ENCODE results near the gene RIMBP2.
A peak's percentile ranks its signal among the peaks of the same experiment; 100 is the strongest.

Gene RIMBP2

GRCh38 chr12:130436741-130437501 lies 279.2 kb downstream of the RIMBP2 start:
- H3K4me1 Mint-ChIP-seq: no peaks in the 10 kb centered on the region
- H3K9me3 Mint-ChIP-seq: peaks cover 8% of the 10 kb centered on the region
- ATAC-seq: no peak
- no peak overlapping the region for H3K27ac Mint-ChIP-seq
- no peaks in the 10 kb centered on the region for H3K27me3 Mint-ChIP-seq
- H3K4me3 Mint-ChIP-seq: no peak overlapping the region
- no peaks in the 10 kb centered on the region for H3K36me3 Mint-ChIP-seq

- ATAC-seq: no peak
- Mint-ChIP-seq H3K36me3 (no peaks in the 10 kb centered on the region), H3K27ac (no peak overlapping the region), H3K27me3 (no peaks in the 10 kb centered on the region), H3K4me3 (no peak overlapping the region), H3K4me1 (no peaks in the 10 kb centered on the region), H3K9me3 (peaks cover 8% of the 10 kb centered on the region)
Measured at GRCh38 chr12:130435826-130436225, 280.3 kb downstream of the RIMBP2 start.

- ATAC-seq: no peak
- H3K27ac Mint-ChIP-seq: no peak overlapping the region
- H3K27me3 Mint-ChIP-seq: no peaks in the 10 kb centered on the region
- no peaks in the 10 kb centered on the region for H3K36me3 Mint-ChIP-seq
- H3K4me3 Mint-ChIP-seq: no peak overlapping the region
- H3K4me1 Mint-ChIP-seq: no peaks in the 10 kb centered on the region
- peaks cover 8% of the 10 kb centered on the region for H3K9me3 Mint-ChIP-seq
Measured at GRCh38 chr12:130435331-130435730, 280.8 kb downstream of the RIMBP2 start.

GRCh38 chr12:130434560-130434959 lies 281.5 kb downstream of the RIMBP2 start:
- H3K4me1 Mint-ChIP-seq: no peaks in the 10 kb centered on the region
- no peaks in the 10 kb centered on the region for H3K36me3 Mint-ChIP-seq
- no peak for ATAC-seq
- peaks cover 6% of the 10 kb centered on the region for H3K9me3 Mint-ChIP-seq
- H3K27ac Mint-ChIP-seq: no peak overlapping the region
- H3K27me3 Mint-ChIP-seq: no peaks in the 10 kb centered on the region
- H3K4me3 Mint-ChIP-seq: no peak overlapping the region

- Mint-ChIP-seq H3K27ac (no peak overlapping the region), H3K9me3 (peaks cover under 1% of the 10 kb centered on the region), H3K36me3 (no peaks in the 10 kb centered on the region), H3K27me3 (no peaks in the 10 kb centered on the region), H3K4me1 (no peaks in the 10 kb centered on the region), H3K4me3 (no peak overlapping the region)
- no peak for ATAC-seq
Measured at GRCh38 chr12:130433834-130434233, 282.3 kb downstream of the RIMBP2 start.

- Mint-ChIP-seq H3K27ac (no peak overlapping the region), H3K36me3 (no peaks in the 10 kb centered on the region), H3K9me3 (no peaks in the 10 kb centered on the region), H3K4me3 (no peak overlapping the region), H3K27me3 (no peaks in the 10 kb centered on the region), H3K4me1 (no peaks in the 10 kb centered on the region)
- no peak for ATAC-seq
Measured at GRCh38 chr12:130433411-130433810, 282.7 kb downstream of the RIMBP2 start.

- ATAC-seq: no peak
- no peaks in the 10 kb centered on the region for H3K36me3 Mint-ChIP-seq
- H3K27me3 Mint-ChIP-seq: no peaks in the 10 kb centered on the region
- no peaks in the 10 kb centered on the region for H3K9me3 Mint-ChIP-seq
- no peak overlapping the region for H3K27ac Mint-ChIP-seq
- H3K4me1 Mint-ChIP-seq: no peaks in the 10 kb centered on the region
- H3K4me3 Mint-ChIP-seq: no peak overlapping the region
Measured at GRCh38 chr12:130431176-130431575, 284.9 kb downstream of the RIMBP2 start.

- Mint-ChIP-seq H3K4me1 (no peaks in the 10 kb centered on the region), H3K9me3 (no peaks in the 10 kb centered on the region), H3K27me3 (no peaks in the 10 kb centered on the region), H3K4me3 (no peak overlapping the region), H3K27ac (no peak overlapping the region), H3K36me3 (no peaks in the 10 kb centered on the region)
- no peak for ATAC-seq
Measured at GRCh38 chr12:130429656-130430505, 286.2 kb downstream of the RIMBP2 start.

- no peak for ATAC-seq
- Mint-ChIP-seq H3K27ac (no peak overlapping the region), H3K36me3 (no peaks in the 10 kb centered on the region), H3K27me3 (no peaks in the 10 kb centered on the region), H3K9me3 (no peaks in the 10 kb centered on the region), H3K4me3 (no peak overlapping the region), H3K4me1 (no peaks in the 10 kb centered on the region)
Measured at GRCh38 chr12:130428116-130428515, 288.0 kb downstream of the RIMBP2 start.

- Mint-ChIP-seq H3K4me3 (no peak overlapping the region), H3K36me3 (no peaks in the 10 kb centered on the region), H3K4me1 (no peaks in the 10 kb centered on the region), H3K27ac (no peak overlapping the region), H3K27me3 (no peaks in the 10 kb centered on the region), H3K9me3 (no peaks in the 10 kb centered on the region)
- ATAC-seq: no peak
Measured at GRCh38 chr12:130427381-130427887, 288.7 kb downstream of the RIMBP2 start.

GRCh38 chr12:130425698-130426245 lies 290.3 kb downstream of the RIMBP2 start:
- Mint-ChIP-seq H3K27ac (no peak overlapping the region), H3K36me3 (no peaks in the 10 kb centered on the region), H3K27me3 (no peaks in the 10 kb centered on the region), H3K4me3 (no peak overlapping the region), H3K9me3 (no peaks in the 10 kb centered on the region), H3K4me1 (no peaks in the 10 kb centered on the region)
- ATAC-seq: no peak

- H3K27me3 Mint-ChIP-seq: no peaks in the 10 kb centered on the region
- no peaks in the 10 kb centered on the region for H3K36me3 Mint-ChIP-seq
- no peak overlapping the region for H3K27ac Mint-ChIP-seq
- peak; percentile 14 for ATAC-seq
- no peaks in the 10 kb centered on the region for H3K9me3 Mint-ChIP-seq
- no peak overlapping the region for H3K4me3 Mint-ChIP-seq
- no peaks in the 10 kb centered on the region for H3K4me1 Mint-ChIP-seq
Measured at GRCh38 chr12:130424858-130425697, 291.0 kb downstream of the RIMBP2 start.

- Mint-ChIP-seq H3K4me3 (no peak overlapping the region), H3K36me3 (no peaks in the 10 kb centered on the region), H3K27ac (no peak overlapping the region), H3K4me1 (no peaks in the 10 kb centered on the region), H3K27me3 (no peaks in the 10 kb centered on the region), H3K9me3 (no peaks in the 10 kb centered on the region)
- no peak for ATAC-seq
Measured at GRCh38 chr12:130423991-130424857, 291.9 kb downstream of the RIMBP2 start.

- no peak overlapping the region for H3K4me3 Mint-ChIP-seq
- H3K9me3 Mint-ChIP-seq: no peaks in the 10 kb centered on the region
- no peak for ATAC-seq
- H3K27ac Mint-ChIP-seq: no peak overlapping the region
- no peaks in the 10 kb centered on the region for H3K27me3 Mint-ChIP-seq
- no peaks in the 10 kb centered on the region for H3K4me1 Mint-ChIP-seq
- no peaks in the 10 kb centered on the region for H3K36me3 Mint-ChIP-seq
Measured at GRCh38 chr12:130423136-130423535, 293.0 kb downstream of the RIMBP2 start.
